Activated CD8-positive, alpha-beta T cell treated with anti-CD3 and anti-CD28 coated beads for 36 hours (primary cell): ENCODE results near the gene CELF2. TPM values are rescaled to one million over a fixed set of nuclear protein-coding genes. Genes with fewer than 3 reads are reported as not detected.
"Not testable (repeated sequence)": the region's sequence is repeated elsewhere in the genome, so short reads cannot be mapped to it uniquely, and the experiment has no call there.

Experiments
- ATAC-seq: fragments of 200-7000 bp; cut with Tn5 transposase; one replicate; pipeline ENCODE4 v1.10.0; 2021; ENCODE audit warnings: mild to moderate bottlenecking, moderate library complexity
- CTCF ChIA-PET: fragments of 350-600 bp; sonication (Branson Sonifier 250); formaldehyde crosslinking; loops from one replicate; lab custom pipeline; 2021; ENCODE audit warnings: antibody characterized with exemption; lab: Charles Lee
- POLR2A ChIA-PET: fragments of 350-600 bp; sonication (Branson Sonifier 250); formaldehyde crosslinking; loops from one replicate; lab custom pipeline; 2021; ENCODE audit warnings: antibody characterized with exemption; lab: Charles Lee
- DNase-seq: peaks from one replicate; pipeline ENCODE4 v3.0.0-alpha.2; 2020
- H3K27ac Mint-ChIP-seq: one replicate; pipeline ENCODE4 v1.8.0; 2021; ENCODE audit warnings: mild to moderate bottlenecking, mixed read lengths
- H3K27me3 Mint-ChIP-seq: one replicate; pipeline ENCODE4 v1.8.0; 2021; ENCODE audit warnings: mixed read lengths
- H3K36me3 Mint-ChIP-seq: one replicate; pipeline ENCODE4 v1.8.0; 2021; ENCODE audit warnings: low read depth, mixed read lengths
- H3K4me1 Mint-ChIP-seq: one replicate; pipeline ENCODE4 v1.8.0; 2021; ENCODE audit warnings: low read depth, mixed read lengths
- H3K4me3 Mint-ChIP-seq: one replicate; pipeline ENCODE4 v1.8.0; 2021; ENCODE audit warnings: mild to moderate bottlenecking, moderate library complexity, mixed read lengths
- H3K9me3 Mint-ChIP-seq: one replicate; pipeline ENCODE4 v1.8.0; 2021; ENCODE audit warnings: mixed read lengths
- intact Hi-C: fragments of 100-400 bp; cut with micrococcal nuclease; formaldehyde crosslinking; loops from one replicate; pipeline ENCODE4 v1.10.0; 2022
- total RNA-seq, 2 experiments: library from RNA; stranded (reverse); gene quantifications; one replicate each; pipeline ENCODE4 v1.2.3, GENCODE V29; 2021
- TF ChIP-seq, protein P1 (sequence below): fragments of 200-600 bp; IDR thresholded peaks from one replicate; pipeline ENCODE4 v1.8.0; 2022; ENCODE audit warnings: antibody characterized with exemption, mild to moderate bottlenecking

Gene CELF2
- total RNA-seq, 2 experiments from 2014 or later: 132 to 133 TPM

DNA sequence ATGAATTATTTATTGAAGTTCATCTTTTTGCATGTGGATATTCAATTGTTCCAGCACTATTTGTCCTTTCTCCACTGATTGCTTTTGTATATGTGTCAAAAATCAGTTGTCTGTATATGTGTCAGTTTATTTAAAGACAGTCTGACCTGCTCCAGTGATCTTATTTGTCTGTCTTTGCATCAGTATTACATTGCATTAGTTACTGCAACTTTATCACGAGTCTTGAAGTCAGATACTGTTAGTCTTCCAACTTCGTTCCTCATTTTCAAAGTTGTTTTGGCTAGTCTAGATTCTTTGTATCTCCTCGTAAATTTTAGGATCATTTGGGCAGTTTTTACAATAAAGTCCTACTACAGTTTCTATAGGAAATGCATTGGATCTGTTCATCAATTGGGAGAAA, 166.4 kb downstream of the CELF2 start:
- POLR2A ChIA-PET: interaction anchor here (1.1 to 1.6 kb wide), 2 partner anchors 9 to 20 kb away, joined by 3 to 5 read pairs; no protein-coding TSS in a partner anchor

DNA sequence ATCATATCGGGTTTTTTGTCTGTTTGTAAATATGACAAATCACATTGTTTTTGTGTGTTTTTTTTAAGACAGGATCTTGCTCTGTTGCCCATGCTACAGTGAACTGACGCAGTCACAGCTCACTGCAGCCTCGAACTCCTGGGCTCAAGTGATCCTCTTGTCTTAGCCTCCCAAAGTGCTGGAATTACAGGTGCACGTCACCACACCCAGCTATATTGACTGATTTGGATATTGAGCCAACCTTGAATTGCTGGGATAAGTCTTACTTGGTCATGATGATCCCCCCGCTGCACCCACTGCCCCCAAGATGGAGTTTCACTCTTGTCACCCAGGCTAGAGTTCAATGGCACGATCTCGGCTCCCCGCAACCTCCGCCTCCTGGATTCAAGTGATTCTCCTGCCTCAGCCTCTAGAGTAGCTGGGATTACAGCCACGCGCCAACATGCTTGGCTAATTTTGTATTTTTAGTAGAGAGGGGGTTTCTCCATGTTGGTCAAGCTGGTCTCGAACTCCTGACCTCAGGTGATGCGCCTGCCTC, 167.5 kb downstream of the CELF2 start:
- DNase-seq, H3K4me3 Mint-ChIP-seq, intact Hi-C loops, ATAC-seq, CTCF ChIA-PET, H3K27me3 Mint-ChIP-seq: not testable (repeated sequence)
- peaks cover 17% of the 10 kb centered on the region for H3K9me3 Mint-ChIP-seq
- POLR2A ChIA-PET: interaction anchor here (1.1 to 1.6 kb wide), 2 partner anchors 10 to 19 kb away, joined by 3 to 5 read pairs; no protein-coding TSS in a partner anchor
- peak overlapping the region; percentile 83 for H3K27ac Mint-ChIP-seq
- peaks cover 92% of the 10 kb centered on the region for H3K4me1 Mint-ChIP-seq
- peaks cover 96% of the 10 kb centered on the region for H3K36me3 Mint-ChIP-seq

More for the DNA sequence above, 166.4 kb downstream of the CELF2 start:
- peak overlapping the region; percentile 83 for H3K27ac Mint-ChIP-seq
- H3K4me1 Mint-ChIP-seq: peaks cover 88% of the 10 kb centered on the region
- TF ChIP-seq, protein P1, sequence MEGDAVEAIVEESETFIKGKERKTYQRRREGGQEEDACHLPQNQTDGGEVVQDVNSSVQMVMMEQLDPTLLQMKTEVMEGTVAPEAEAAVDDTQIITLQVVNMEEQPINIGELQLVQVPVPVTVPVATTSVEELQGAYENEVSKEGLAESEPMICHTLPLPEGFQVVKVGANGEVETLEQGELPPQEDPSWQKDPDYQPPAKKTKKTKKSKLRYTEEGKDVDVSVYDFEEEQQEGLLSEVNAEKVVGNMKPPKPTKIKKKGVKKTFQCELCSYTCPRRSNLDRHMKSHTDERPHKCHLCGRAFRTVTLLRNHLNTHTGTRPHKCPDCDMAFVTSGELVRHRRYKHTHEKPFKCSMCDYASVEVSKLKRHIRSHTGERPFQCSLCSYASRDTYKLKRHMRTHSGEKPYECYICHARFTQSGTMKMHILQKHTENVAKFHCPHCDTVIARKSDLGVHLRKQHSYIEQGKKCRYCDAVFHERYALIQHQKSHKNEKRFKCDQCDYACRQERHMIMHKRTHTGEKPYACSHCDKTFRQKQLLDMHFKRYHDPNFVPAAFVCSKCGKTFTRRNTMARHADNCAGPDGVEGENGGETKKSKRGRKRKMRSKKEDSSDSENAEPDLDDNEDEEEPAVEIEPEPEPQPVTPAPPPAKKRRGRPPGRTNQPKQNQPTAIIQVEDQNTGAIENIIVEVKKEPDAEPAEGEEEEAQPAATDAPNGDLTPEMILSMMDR: no peak
- no peaks in the 10 kb centered on the region for H3K27me3 Mint-ChIP-seq
- intact Hi-C loops: loop anchor here (5.0 kb wide), 1 partner anchor 37 kb away; no protein-coding TSS in a partner anchor
- H3K9me3 Mint-ChIP-seq: peaks cover 17% of the 10 kb centered on the region
- no peak for DNase-seq
- no peak for ATAC-seq
- H3K4me3 Mint-ChIP-seq: peak overlapping the region; percentile 5
- H3K36me3 Mint-ChIP-seq: peaks cover 96% of the 10 kb centered on the region
- CTCF ChIA-PET: no interaction called here

DNA sequence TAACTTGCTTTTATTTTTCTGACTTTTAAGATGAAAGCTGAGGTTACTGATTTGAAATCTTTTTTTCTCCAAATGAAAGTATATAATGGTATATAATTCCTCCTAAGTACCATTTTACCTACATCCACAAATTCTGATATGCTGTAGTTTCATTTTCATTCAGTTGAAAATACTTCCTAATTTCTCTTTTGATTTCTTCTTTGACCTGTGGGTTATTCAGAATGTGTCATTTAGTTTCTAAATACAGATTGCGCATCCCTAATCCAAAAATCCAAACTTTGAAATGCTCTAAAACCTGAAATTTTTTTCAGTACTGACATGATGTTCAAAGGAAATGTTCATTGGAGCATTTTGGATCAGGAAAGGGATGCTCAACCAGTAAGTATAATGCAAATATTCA, 168.7 kb downstream of the CELF2 start:
- ATAC-seq: no peak
- TF ChIP-seq, protein P1: no peak
- peaks cover 17% of the 10 kb centered on the region for H3K9me3 Mint-ChIP-seq
- POLR2A ChIA-PET: no interaction called here
- H3K4me3 Mint-ChIP-seq: peak overlapping the region; percentile 32
- CTCF ChIA-PET: no interaction called here
- H3K4me1 Mint-ChIP-seq: peaks cover 94% of the 10 kb centered on the region
- no peak for DNase-seq
- intact Hi-C loops: no loop called here
- H3K36me3 Mint-ChIP-seq: peaks cover 96% of the 10 kb centered on the region
- H3K27me3 Mint-ChIP-seq: no peaks in the 10 kb centered on the region
- peak overlapping the region; percentile 59 for H3K27ac Mint-ChIP-seq

DNA sequence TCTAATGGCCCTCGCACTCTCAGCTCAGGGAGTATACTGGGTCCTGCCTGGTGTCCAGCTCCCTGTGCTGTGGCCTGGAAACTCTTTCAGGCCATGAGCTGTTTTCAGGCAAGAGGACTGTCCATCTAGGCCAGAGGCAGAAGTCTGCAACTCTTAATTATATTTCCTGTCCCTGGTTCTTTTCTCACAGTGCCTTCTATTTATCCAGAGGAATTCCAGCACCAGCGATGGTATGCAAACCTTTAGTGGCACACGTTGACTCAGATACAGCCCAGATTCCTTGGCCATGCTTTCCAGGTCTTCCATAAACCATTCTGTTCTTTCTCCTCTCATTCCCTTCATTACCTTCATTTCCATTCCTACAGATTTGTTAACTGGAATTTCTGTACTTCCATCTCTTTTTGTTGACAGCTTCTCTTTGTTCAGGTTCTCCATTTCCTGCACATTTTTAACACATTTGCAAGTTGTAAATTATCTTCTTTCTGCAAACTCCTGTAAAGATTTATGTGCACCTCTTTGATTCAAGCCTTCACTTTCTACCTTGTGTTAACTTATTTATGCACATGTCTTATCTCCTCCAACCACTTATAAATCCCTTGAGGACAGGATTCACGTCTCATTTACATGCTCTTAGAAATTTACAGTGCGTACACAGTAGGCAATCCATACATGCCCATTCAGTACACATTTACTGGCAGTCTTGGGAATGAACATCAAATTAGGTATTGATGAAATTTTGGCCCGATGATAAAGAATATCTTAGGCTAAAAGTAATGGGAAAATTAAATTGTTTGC, 172.1 kb downstream of the CELF2 start:
- Mint-ChIP-seq H3K4me1 (peaks cover 93% of the 10 kb centered on the region), H3K27ac (peak overlapping the region; percentile 89), H3K9me3 (peaks cover 10% of the 10 kb centered on the region), H3K36me3 (peaks cover 94% of the 10 kb centered on the region), H3K4me3 (no peak overlapping the region), H3K27me3 (no peaks in the 10 kb centered on the region)
- TF ChIP-seq, protein P1: no peak
- intact Hi-C loops: no loop called here
- ChIA-PET CTCF (interaction anchor here (1.3 to 1.7 kb wide), 4 partner anchors 8 to 22 kb away, joined by 3 to 4 read pairs (median 4); no protein-coding TSS in a partner anchor), POLR2A (interaction anchor here (1.2 to 3.1 kb wide), 5 partner anchors 8 to 43 kb away, joined by 3 to 16 read pairs (median 6); no protein-coding TSS in a partner anchor)
- DNase-seq (no peak), ATAC-seq (no peak)

DNA sequence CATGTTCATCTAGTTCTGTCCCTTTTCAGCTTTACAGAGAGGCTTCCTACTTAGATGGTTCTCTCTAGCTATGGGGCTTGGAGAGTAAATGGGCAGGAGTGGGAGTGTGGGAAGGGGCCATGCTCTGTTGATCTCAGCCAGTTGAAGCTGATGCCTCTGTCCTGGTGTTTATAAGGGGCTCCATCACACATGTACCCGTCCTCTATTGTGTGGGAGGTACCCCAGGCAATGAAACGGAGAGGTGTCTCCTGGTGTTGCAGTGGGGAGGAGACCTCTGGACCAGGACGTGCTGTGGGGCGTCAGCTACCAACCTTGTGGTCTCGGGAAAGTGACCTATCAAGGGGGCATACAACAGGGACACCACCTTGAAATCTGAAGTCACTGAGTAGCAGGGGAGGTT, 173.5 kb downstream of the CELF2 start:
- ChIA-PET CTCF (no interaction called here), POLR2A (interaction anchor here (1.0 to 3.1 kb wide), 4 partner anchors 10 to 44 kb away, joined by 3 to 16 read pairs (median 3); no protein-coding TSS in a partner anchor)
- ATAC-seq (peak; percentile 24), DNase-seq (no peak)
- Mint-ChIP-seq H3K36me3 (peaks cover 94% of the 10 kb centered on the region), H3K27ac (peak overlapping the region; percentile 89), H3K4me1 (peaks cover 93% of the 10 kb centered on the region), H3K27me3 (no peaks in the 10 kb centered on the region), H3K9me3 (peaks cover 3% of the 10 kb centered on the region), H3K4me3 (no peak overlapping the region)
- intact Hi-C loops: no loop called here
- TF ChIP-seq, protein P1: no peak
